Mesendoderm (in vitro differentiated cells): Measurements from ENCODE around the gene C7orf25.

ENCODE experiments used
- DNase-seq: peaks from one replicate; pipeline ENCODE4 v3.0.0; 2013
- H2AK5ac ChIP-seq: 2 replicates; pipeline ENCODE4 v1.6.1; 2013; ENCODE audit warnings: low read length, inconsistent platforms
- H2BK120ac ChIP-seq: 2 replicates; pipeline ENCODE4 v1.6.1; 2013; ENCODE audit warnings: low read depth, mild to moderate bottlenecking, low read length, moderate library complexity, mixed read lengths
- H2BK15ac ChIP-seq: replicated peaks from 2 replicates; pipeline ENCODE4 v1.6.1; 2013; ENCODE audit warnings: low read depth, mild to moderate bottlenecking, moderate library complexity
- H2BK5ac ChIP-seq: 2 replicates; pipeline ENCODE4 v1.6.1; 2013; ENCODE audit warnings: low read length, inconsistent platforms
- H3K18ac ChIP-seq: 2 replicates; pipeline ENCODE4 v1.6.1; 2013; ENCODE audit warnings: mild to moderate bottlenecking, low read length, mixed read lengths
- H3K23ac ChIP-seq: one replicate; pipeline ENCODE4 v1.6.1; 2013; ENCODE audit warnings: low read length
- H3K27ac ChIP-seq: 2 replicates; pipeline ENCODE4 v1.5.1; 2013; ENCODE audit warnings: low read depth, mild to moderate bottlenecking, inconsistent platforms, low read length, moderate library complexity
- H3K27me3 ChIP-seq: 2 replicates; pipeline ENCODE4 v1.6.1; 2013; ENCODE audit warnings: low read length, control low read depth, mild to moderate bottlenecking, inconsistent platforms; ENCODE audit not compliant: insufficient read depth, poor library complexity
- H3K36me3 ChIP-seq: 2 replicates; pipeline ENCODE4 v1.6.1; 2013; ENCODE audit warnings: low read length, inconsistent platforms; ENCODE audit not compliant: control insufficient read depth, insufficient read depth
- H3K4ac ChIP-seq: one replicate; pipeline ENCODE4 v1.6.1; 2013; ENCODE audit warnings: low read depth, mild to moderate bottlenecking, low read length, moderate library complexity
- H3K4me1 ChIP-seq: 2 replicates; pipeline ENCODE4 v1.6.1; 2013; ENCODE audit warnings: low read depth, low read length, inconsistent platforms; ENCODE audit not compliant: control insufficient read depth
- H3K4me2 ChIP-seq: 2 replicates; pipeline ENCODE4 v1.6.1; 2013; ENCODE audit warnings: low read length
- H3K4me3 ChIP-seq: 2 replicates; pipeline ENCODE4 v1.5.1; 2013; ENCODE audit warnings: mild to moderate bottlenecking, low read length
- H3K56ac ChIP-seq: one replicate; pipeline ENCODE4 v1.6.1; 2013; ENCODE audit warnings: low read length
- H3K79me1 ChIP-seq: 2 replicates; pipeline ENCODE4 v1.6.1; 2013; ENCODE audit warnings: low read length, inconsistent platforms
- H3K79me2 ChIP-seq: 2 replicates; pipeline ENCODE4 v1.6.1; 2013; ENCODE audit warnings: mild to moderate bottlenecking, low read length; ENCODE audit not compliant: control insufficient read depth, insufficient read depth
- H3K9ac ChIP-seq: 2 replicates; pipeline ENCODE4 v1.6.1; 2013; ENCODE audit warnings: low read length, inconsistent platforms
- H4K5ac ChIP-seq: one replicate; pipeline ENCODE4 v1.6.1; 2013; ENCODE audit warnings: low read length
- H4K8ac ChIP-seq: one replicate; pipeline ENCODE4 v1.6.1; 2013; ENCODE audit warnings: low read depth, mild to moderate bottlenecking, control low read depth, low read length, moderate library complexity
- WGBS: extraction: QIAGEN DNeasy Blood & Tissue Kit; methylation state at CpG from one replicate; pipeline ENCODE4 v1.1.7; 2013; ENCODE audit warnings: low lambda C conversion rate, missing lambda C conversion rate; ENCODE audit not compliant: insufficient coverage; ENCODE audit errors: extremely low coverage; 5-methylcytosine and 5-hydroxymethylcytosine counted together

C7orf25 gene

GRCh38 chr7:42940985-42941847 lies 29.3 kb upstream of the C7orf25 start:
- H3K79me1 ChIP-seq = no peaks in the 10 kb centered on the region
- H2BK120ac ChIP-seq = no peak overlapping the region
- H3K18ac ChIP-seq = peak overlapping the region; percentile 75
- no peak overlapping the region for H3K23ac ChIP-seq
- H3K4me1 ChIP-seq = no peaks in the 10 kb centered on the region
- peak overlapping the region; percentile 69 for H3K9ac ChIP-seq
- H3K79me2 ChIP-seq = no peaks in the 10 kb centered on the region
- peak overlapping the region; percentile 79 for H2AK5ac ChIP-seq
- WGBS = no CpG with 5 or more reads among the region's 13 CpGs
- no peak overlapping the region for H3K4me2 ChIP-seq
- no peak overlapping the region for H4K5ac ChIP-seq
- no peaks in the 10 kb centered on the region for H3K27me3 ChIP-seq
- no peak overlapping the region for H3K4me3 ChIP-seq
- H3K56ac ChIP-seq = peak overlapping the region; percentile 87
- H3K36me3 ChIP-seq = no peaks in the 10 kb centered on the region
- H4K8ac ChIP-seq = no peak overlapping the region
- no peak overlapping the region for H2BK15ac ChIP-seq
- no peak overlapping the region for H3K27ac ChIP-seq
- DNase-seq = peak; percentile 89
- no peak overlapping the region for H3K4ac ChIP-seq
- peak overlapping the region; percentile 83 for H2BK5ac ChIP-seq

GRCh38 chr7:42939457-42940240 lies 27.8 kb upstream of the C7orf25 start:
- no peak for DNase-seq
- no peak overlapping the region for H3K4me3 ChIP-seq

GRCh38 chr7:42935861-42936260 lies 24.0 kb upstream of the C7orf25 start:
- Histone ChIP-seq H3K79me1 (peaks cover 3% of the 10 kb centered on the region), H2BK120ac (no peak overlapping the region), H3K18ac (no peak overlapping the region), H3K23ac (no peak overlapping the region), H3K56ac (no peak overlapping the region), H3K36me3 (peaks cover 2% of the 10 kb centered on the region), H2BK15ac (no peak overlapping the region), H2AK5ac (no peak overlapping the region), H3K4ac (no peak overlapping the region), H3K9ac (no peak overlapping the region), H3K4me1 (peaks cover 2% of the 10 kb centered on the region), H4K8ac (no peak overlapping the region), H3K4me2 (no peak overlapping the region), H4K5ac (no peak overlapping the region), H3K79me2 (peaks cover 33% of the 10 kb centered on the region), H3K4me3 (no peak overlapping the region), H3K27ac (no peak overlapping the region), H2BK5ac (no peak overlapping the region), H3K27me3 (no peaks in the 10 kb centered on the region)
- no CpG with 5 or more reads among the region's 5 CpGs for WGBS
- no peak for DNase-seq

More at GRCh38 chr7:42939457-42940240, 27.8 kb upstream of the C7orf25 start:
- Histone ChIP-seq H2BK5ac (no peak overlapping the region), H3K4ac (no peak overlapping the region), H3K56ac (no peak overlapping the region), H2AK5ac (no peak overlapping the region), H3K9ac (no peak overlapping the region), H2BK15ac (no peak overlapping the region), H2BK120ac (no peak overlapping the region), H3K79me2 (peaks cover 1% of the 10 kb centered on the region), H3K27ac (no peak overlapping the region), H3K4me1 (no peaks in the 10 kb centered on the region), H4K8ac (no peak overlapping the region), H3K18ac (no peak overlapping the region), H3K79me1 (peaks cover 1% of the 10 kb centered on the region), H3K4me2 (no peak overlapping the region), H4K5ac (no peak overlapping the region), H3K27me3 (no peaks in the 10 kb centered on the region), H3K23ac (no peak overlapping the region), H3K36me3 (peaks cover 2% of the 10 kb centered on the region)
- no CpG with 5 or more reads among the region's 4 CpGs for WGBS

GRCh38 chr7:42934291-42934690 lies 22.4 kb upstream of the C7orf25 start:
- no peak overlapping the region for H2BK120ac ChIP-seq
- H3K27ac ChIP-seq = no peak overlapping the region
- H4K5ac ChIP-seq = no peak overlapping the region
- H2BK5ac ChIP-seq = no peak overlapping the region
- no peak overlapping the region for H3K4me2 ChIP-seq
- H3K79me1 ChIP-seq = peaks cover 3% of the 10 kb centered on the region
- peaks cover 2% of the 10 kb centered on the region for H3K36me3 ChIP-seq
- no peak overlapping the region for H2BK15ac ChIP-seq
- H3K23ac ChIP-seq = no peak overlapping the region
- no peak for DNase-seq
- no peak overlapping the region for H2AK5ac ChIP-seq
- H3K4me1 ChIP-seq = peaks cover 4% of the 10 kb centered on the region
- H3K56ac ChIP-seq = no peak overlapping the region
- H3K4ac ChIP-seq = no peak overlapping the region
- H3K9ac ChIP-seq = no peak overlapping the region
- no peaks in the 10 kb centered on the region for H3K27me3 ChIP-seq
- no peak overlapping the region for H4K8ac ChIP-seq
- H3K79me2 ChIP-seq = peaks cover 49% of the 10 kb centered on the region
- no peak overlapping the region for H3K4me3 ChIP-seq
- WGBS = no CpG with 5 or more reads among the region's 3 CpGs
- no peak overlapping the region for H3K18ac ChIP-seq

- Histone ChIP-seq H3K27ac (peak overlapping the region; percentile 6), H3K27me3 (no peaks in the 10 kb centered on the region), H3K4ac (peak overlapping the region; percentile 66), H4K5ac (no peak overlapping the region), H3K56ac (peak overlapping the region; percentile 85), H3K9ac (peak overlapping the region; percentile 97), H3K4me3 (peak overlapping the region; percentile 87), H3K36me3 (peaks cover 2% of the 10 kb centered on the region), H3K79me1 (peaks cover 5% of the 10 kb centered on the region), H2AK5ac (no peak overlapping the region), H4K8ac (no peak overlapping the region), H2BK15ac (no peak overlapping the region), H3K18ac (peak overlapping the region; percentile 81), H3K4me2 (peak overlapping the region; percentile 81), H2BK120ac (no peak overlapping the region), H2BK5ac (no peak overlapping the region), H3K4me1 (peaks cover 5% of the 10 kb centered on the region), H3K23ac (no peak overlapping the region), H3K79me2 (peaks cover 61% of the 10 kb centered on the region)
- WGBS = no CpG with 5 or more reads among the region's 17 CpGs
- DNase-seq = peak; percentile 63
These were observed 21.1 kb upstream of the C7orf25 start for GRCh38 chr7:42932811-42933591.
